PC-9 (cell line): ENCODE results near the gene ANXA9. TPM values are rescaled to one million over a fixed set of nuclear protein-coding genes. Genes with fewer than 3 reads are reported as not detected.

Experiments
- BruUV-seq: library from RNA; stranded (reverse); fragments of 400-500 nt; replicated peaks from 2 replicates; lab custom pipeline; 2021; lab: Mats Ljungman, UMichigan
- CTCF ChIA-PET: fragments of 300-600 bp; sonication (Branson Sonifier 250); formaldehyde crosslinking; loops from one replicate; lab custom pipeline; 2022; ENCODE audit warnings: antibody characterized with exemption; lab: Charles Lee
- POLR2A ChIA-PET: fragments of 300-600 bp; sonication (Branson Sonifier 250); formaldehyde crosslinking; loops from one replicate; lab custom pipeline; 2022; ENCODE audit warnings: antibody characterized with exemption; ENCODE audit not compliant: unreplicated experiment; lab: Charles Lee
- DNase-seq, 2 experiments: peaks; one replicate each; pipeline versions ENCODE4 v3.0.0 to v3.0.0-alpha.2; 2015 to 2022; ENCODE audit warnings: mixed read lengths in 1 of 2
- H2AFZ ChIP-seq: fragments of 200-600 bp; sonication (generic); 2 replicates; pipeline ENCODE4 v1.8.1; 2017; ENCODE audit warnings: antibody characterized with exemption
- H3F3A ChIP-seq: fragments of 200-600 bp; sonication (generic); 2 replicates; pipeline ENCODE4 v1.8.1; 2017; ENCODE audit warnings: antibody characterized with exemption, mild to moderate bottlenecking, low read depth; ENCODE audit not compliant: insufficient read depth
- H3K27ac ChIP-seq: fragments of 200-600 bp; sonication (generic); 2 replicates; pipeline ENCODE4 v1.6.1; 2016; ENCODE audit warnings: mixed run types
- H3K27me3 ChIP-seq: fragments of 200-600 bp; sonication (generic); 2 replicates; pipeline ENCODE4 v1.6.1; 2016; ENCODE audit warnings: low read depth, mixed run types; ENCODE audit not compliant: insufficient read depth
- H3K36me3 ChIP-seq: fragments of 200-600 bp; sonication (generic); 2 replicates; pipeline ENCODE4 v1.6.1; 2016; ENCODE audit warnings: low read depth, mixed run types
- H3K4me1 ChIP-seq: fragments of 200-600 bp; sonication (generic); replicated peaks from 2 replicates; pipeline ENCODE4 v1.6.1; 2016; ENCODE audit warnings: mixed run types; ENCODE audit not compliant: insufficient read depth
- H3K4me2 ChIP-seq: fragments of 200-600 bp; sonication (generic); 2 replicates; pipeline ENCODE4 v1.6.1; 2017; ENCODE audit warnings: mixed run types
- H3K4me3 ChIP-seq: fragments of 200-600 bp; sonication (generic); 2 replicates; pipeline ENCODE4 v1.6.1; 2016; ENCODE audit warnings: mixed run types
- H3K79me2 ChIP-seq: fragments of 200-600 bp; sonication (generic); 2 replicates; pipeline ENCODE4 v1.6.1; 2017; ENCODE audit warnings: low read depth, mixed run types
- H3K9me2 ChIP-seq: fragments of 200-600 bp; sonication (generic); 2 replicates; pipeline ENCODE4 v1.8.1; 2017; ENCODE audit warnings: mild to moderate bottlenecking; ENCODE audit not compliant: insufficient read depth
- H3K9me3 ChIP-seq: fragments of 200-600 bp; sonication (generic); 2 replicates; pipeline ENCODE4 v1.8.1; 2016; ENCODE audit warnings: low read depth; ENCODE audit not compliant: insufficient read depth
- H4K20me1 ChIP-seq: fragments of 200-600 bp; sonication (generic); 2 replicates; pipeline ENCODE4 v1.8.1; 2017; ENCODE audit not compliant: insufficient read depth
- EZH2 ChIP-seq: fragments of 200-600 bp; sonication (generic); IDR thresholded peaks from 2 replicates; pipeline ENCODE4 v1.8.0; 2017; ENCODE audit warnings: antibody characterized with exemption, low read depth
- intact Hi-C: fragments of 100-400 bp; cut with micrococcal nuclease; formaldehyde crosslinking; loops from one replicate; pipeline ENCODE4 v1.10.0; 2022; ENCODE audit not compliant: unreplicated experiment
- total RNA-seq: library from RNA; stranded (reverse); gene quantifications from 2 replicates; pipeline ENCODE4 v1.2.3, GENCODE V29; 2021
- TF ChIP-seq, protein P1 (sequence below): fragments of 200-600 bp; sonication (generic); conservative IDR thresholded peaks from 2 replicates; pipeline ENCODE4 v1.6.1; 2017; ENCODE audit warnings: mixed run types, antibody characterized with exemption, mild to moderate bottlenecking, moderate library complexity

The ANXA9 gene
- total RNA-seq, 1 experiment from 2014 or later: 10.6 TPM

DNA sequence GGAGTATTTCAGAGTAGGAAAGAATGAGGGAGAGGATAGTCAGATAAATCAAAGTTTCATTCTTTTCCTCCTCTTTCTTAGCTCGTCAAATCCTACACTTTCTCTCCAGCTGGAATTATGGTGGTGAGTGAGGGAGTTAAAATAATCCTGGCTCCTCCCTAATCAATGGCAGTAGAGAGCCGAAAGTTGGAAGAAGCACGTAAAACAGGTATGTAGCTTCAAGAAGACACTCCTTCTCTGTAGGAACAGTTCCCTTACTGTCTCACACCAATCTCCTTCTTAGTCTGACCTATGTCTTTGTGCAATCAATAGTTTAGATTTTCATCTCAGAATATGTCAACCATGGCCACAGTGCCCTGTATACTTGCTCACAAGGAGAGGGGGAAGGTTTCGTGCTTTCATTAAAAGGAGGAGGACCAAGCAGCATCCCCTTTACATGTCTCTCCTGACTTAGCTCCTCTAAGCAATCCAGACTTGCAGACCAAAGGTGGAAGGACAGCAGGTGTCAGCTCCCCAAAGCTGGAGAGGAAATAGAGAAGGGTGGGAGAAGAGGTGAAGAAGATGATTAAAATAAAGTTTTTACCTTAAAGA is 23.7 kb downstream of the ANXA9 start:
- H3K27me3 ChIP-seq: no peaks in the 10 kb centered on the region
- no peak for DNase-seq
- intact Hi-C loops: loop anchor here (5.0 kb wide), 3 partner anchors 161 to 749 kb away; partner anchors contain the start of genes CA14, LYSMD1 and SCNM1
- ChIA-PET POLR2A (interaction anchor here (0.6 to 1.5 kb wide), 7 partner anchors 24 to 796 kb away, joined by 3 to 14 read pairs (median 4); partner anchors contain the start of genes ANXA9 and GOLPH3L), CTCF (interaction anchor here (0.6 to 2.1 kb wide), 4 partner anchors 8 to 84 kb away, joined by 3 to 11 read pairs (median 4); partner anchors contain the start of gene ANXA9)
- H3F3A ChIP-seq: peaks cover 28% of the 10 kb centered on the region
- no peaks in the 10 kb centered on the region for H4K20me1 ChIP-seq
- H2AFZ ChIP-seq: peak overlapping the region; percentile 81
- peaks cover 23% of the 10 kb centered on the region for H3K79me2 ChIP-seq
- no peaks in the 10 kb centered on the region for H3K9me3 ChIP-seq
- H3K4me1 ChIP-seq: peaks cover 56% of the 10 kb centered on the region
- peak overlapping the region; percentile 56; the same call in 1 of the 2 replicates for H3K4me3 ChIP-seq
- H3K9me2 ChIP-seq: no peaks in the 10 kb centered on the region
- H3K27ac ChIP-seq: peak overlapping the region; percentile 68
- no peaks in the 10 kb centered on the region for H3K36me3 ChIP-seq
- TF ChIP-seq, protein P1, sequence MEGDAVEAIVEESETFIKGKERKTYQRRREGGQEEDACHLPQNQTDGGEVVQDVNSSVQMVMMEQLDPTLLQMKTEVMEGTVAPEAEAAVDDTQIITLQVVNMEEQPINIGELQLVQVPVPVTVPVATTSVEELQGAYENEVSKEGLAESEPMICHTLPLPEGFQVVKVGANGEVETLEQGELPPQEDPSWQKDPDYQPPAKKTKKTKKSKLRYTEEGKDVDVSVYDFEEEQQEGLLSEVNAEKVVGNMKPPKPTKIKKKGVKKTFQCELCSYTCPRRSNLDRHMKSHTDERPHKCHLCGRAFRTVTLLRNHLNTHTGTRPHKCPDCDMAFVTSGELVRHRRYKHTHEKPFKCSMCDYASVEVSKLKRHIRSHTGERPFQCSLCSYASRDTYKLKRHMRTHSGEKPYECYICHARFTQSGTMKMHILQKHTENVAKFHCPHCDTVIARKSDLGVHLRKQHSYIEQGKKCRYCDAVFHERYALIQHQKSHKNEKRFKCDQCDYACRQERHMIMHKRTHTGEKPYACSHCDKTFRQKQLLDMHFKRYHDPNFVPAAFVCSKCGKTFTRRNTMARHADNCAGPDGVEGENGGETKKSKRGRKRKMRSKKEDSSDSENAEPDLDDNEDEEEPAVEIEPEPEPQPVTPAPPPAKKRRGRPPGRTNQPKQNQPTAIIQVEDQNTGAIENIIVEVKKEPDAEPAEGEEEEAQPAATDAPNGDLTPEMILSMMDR: no peak
- TF ChIP-seq EZH2: no peak
- H3K4me2 ChIP-seq: peak overlapping the region; percentile 86
- BruUV-seq: no TSS peak

DNA sequence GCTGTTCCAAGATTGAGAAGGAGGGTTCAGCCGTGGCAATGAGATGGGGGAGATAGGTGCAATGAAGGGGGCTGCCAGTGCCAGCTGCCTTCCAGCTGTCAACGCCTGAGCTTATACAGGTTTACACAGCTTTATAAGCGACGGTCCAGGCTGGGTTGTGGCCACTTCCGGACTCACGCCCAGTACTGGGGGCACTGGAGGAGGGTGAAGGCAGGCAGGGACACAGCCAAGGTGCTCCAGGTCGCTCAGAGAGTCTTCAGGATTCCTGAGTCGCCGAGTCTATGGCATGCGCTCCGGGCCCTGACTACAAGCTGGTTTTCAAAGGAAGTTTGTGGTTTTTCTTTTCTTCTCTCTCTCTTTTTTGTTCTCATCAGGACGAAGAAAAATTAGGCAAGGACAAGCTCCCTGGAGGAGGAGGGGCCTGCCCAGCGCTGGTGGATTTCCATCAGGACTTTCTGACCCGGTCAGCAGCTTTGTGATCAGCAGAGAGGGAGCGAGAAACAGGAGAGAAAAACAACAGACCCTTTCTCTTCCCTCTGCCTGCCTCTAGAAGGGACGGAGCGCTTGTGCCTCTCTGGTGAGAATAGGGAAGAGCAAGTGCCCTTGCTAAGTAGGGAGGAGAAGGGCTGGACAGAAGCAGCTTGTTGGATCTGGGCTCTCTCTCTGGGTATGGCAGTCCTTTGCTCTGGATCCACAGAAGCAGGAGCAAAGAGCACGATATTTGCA is 24.4 kb downstream of the ANXA9 start, which contains the start of gene MINDY1:
Gene MINDY1, minus strand, starts transcription at position 576 of the 726 bp plus-strand sequence. CDS start 4,285 bp downstream, outside the sequence.
- Histone ChIP-seq H3K27ac (peak within 1 kb of the TSS; percentile 68), H2AFZ (peak within 1 kb of the TSS; percentile 81), H3K4me3 (peak within 1 kb of the TSS; percentile 56; the same call in 1 of the 2 replicates), H4K20me1 (no peaks in the 10 kb centered on the region), H3K9me2 (no peaks in the 10 kb centered on the region), H3K36me3 (no peaks in the 10 kb centered on the region), H3K9me3 (no peaks in the 10 kb centered on the region), H3K27me3 (no peaks in the 10 kb centered on the region), H3F3A (peaks cover 28% of the 10 kb centered on the region), H3K4me1 (peaks cover 56% of the 10 kb centered on the region), H3K79me2 (peaks cover 24% of the 10 kb centered on the region), H3K4me2 (peak within 1 kb of the TSS; percentile 86)
- peak; percentile 64 to 72 for DNase-seq
- TSS peak; percentile 38 for BruUV-seq
- CTCF ChIA-PET: interaction anchor here (0.5 to 2.1 kb wide), 4 partner anchors 9 to 26 kb away, joined by 3 to 11 read pairs (median 6); partner anchors contain the start of gene ANXA9
- intact Hi-C loops: loop anchor here (1.0 to 5.0 kb wide), 4 partner anchors 52 to 749 kb away; partner anchors contain the start of genes CA14, LYSMD1 and SCNM1
- POLR2A ChIA-PET: interaction anchor here (0.5 to 1.5 kb wide), 10 partner anchors 25 to 796 kb away, joined by 3 to 14 read pairs (median 4); partner anchors contain the start of genes ANXA9, BNIPL and GOLPH3L
- TF ChIP-seq, protein P1: peak; percentile 68
- no peak for TF ChIP-seq EZH2

DNA sequence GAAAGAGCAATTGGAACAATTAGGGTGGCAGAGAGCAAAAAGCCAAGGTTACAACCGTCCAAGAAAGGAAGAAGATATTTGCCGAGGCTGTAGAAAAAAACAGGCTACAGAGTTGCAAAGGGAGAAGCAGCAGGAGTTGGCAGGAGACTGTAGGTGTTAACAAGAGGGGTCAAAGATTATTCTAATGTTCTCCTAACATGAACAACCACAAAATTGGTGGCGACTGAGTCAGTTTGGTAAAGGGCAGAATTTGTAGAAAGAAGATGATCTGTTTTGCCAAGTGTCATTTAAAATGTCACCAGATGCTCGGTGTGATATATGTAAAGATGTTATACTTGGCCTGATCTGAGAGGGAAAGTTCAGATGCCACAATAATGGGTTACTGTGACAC is 25.8 kb downstream of the ANXA9 start:
- no peaks in the 10 kb centered on the region for H3K9me3 ChIP-seq
- H3K27me3 ChIP-seq: no peaks in the 10 kb centered on the region
- no peak for DNase-seq
- TF ChIP-seq, protein P1: no peak
- no peak for TF ChIP-seq EZH2
- intact Hi-C loops: loop anchor here (1.0 to 5.0 kb wide), 5 partner anchors 39 to 751 kb away; partner anchors contain the start of genes C1orf56, CA14, LYSMD1 and SCNM1
- H3F3A ChIP-seq: peaks cover 28% of the 10 kb centered on the region
- ChIA-PET POLR2A (no interaction called here), CTCF (no interaction called here)
- H2AFZ ChIP-seq: peak overlapping the region; percentile 50; the same call in 1 of the 2 replicates
- BruUV-seq: no TSS peak
- peak overlapping the region; percentile 37; the same call in 1 of the 2 replicates for H3K4me3 ChIP-seq
- peak overlapping the region; percentile 86 for H3K4me2 ChIP-seq
- no peaks in the 10 kb centered on the region for H3K36me3 ChIP-seq
- no peaks in the 10 kb centered on the region for H3K9me2 ChIP-seq
- no peaks in the 10 kb centered on the region for H4K20me1 ChIP-seq
- peak overlapping the region; percentile 68 for H3K27ac ChIP-seq
- peaks cover 56% of the 10 kb centered on the region for H3K4me1 ChIP-seq
- H3K79me2 ChIP-seq: peaks cover 24% of the 10 kb centered on the region
